GM21423 (cell line): ENCODE measurements around the gene PRKAG2.
"Not testable (repeated sequence)": the region's sequence is repeated elsewhere in the genome, so short reads cannot be mapped to it uniquely, and the experiment has no call there.

Source experiments
- ATAC-seq: cut with Tn5 transposase; IDR thresholded peaks from one replicate; pipeline ENCODE4 v1.9.1; 2021; ENCODE audit warnings: mild to moderate bottlenecking, moderate library complexity; ENCODE audit not compliant: unreplicated experiment

The PRKAG2 gene

GRCh38 chr7:151541709-151542499, 335.0 kb downstream of the PRKAG2 start:
- no peak for ATAC-seq

GRCh38 chr7:151540146-151540545, 336.8 kb downstream of the PRKAG2 start:
- ATAC-seq, result no peak

GRCh38 chr7:151539088-151539671, 337.7 kb downstream of the PRKAG2 start:
- no peak for ATAC-seq

DNA sequence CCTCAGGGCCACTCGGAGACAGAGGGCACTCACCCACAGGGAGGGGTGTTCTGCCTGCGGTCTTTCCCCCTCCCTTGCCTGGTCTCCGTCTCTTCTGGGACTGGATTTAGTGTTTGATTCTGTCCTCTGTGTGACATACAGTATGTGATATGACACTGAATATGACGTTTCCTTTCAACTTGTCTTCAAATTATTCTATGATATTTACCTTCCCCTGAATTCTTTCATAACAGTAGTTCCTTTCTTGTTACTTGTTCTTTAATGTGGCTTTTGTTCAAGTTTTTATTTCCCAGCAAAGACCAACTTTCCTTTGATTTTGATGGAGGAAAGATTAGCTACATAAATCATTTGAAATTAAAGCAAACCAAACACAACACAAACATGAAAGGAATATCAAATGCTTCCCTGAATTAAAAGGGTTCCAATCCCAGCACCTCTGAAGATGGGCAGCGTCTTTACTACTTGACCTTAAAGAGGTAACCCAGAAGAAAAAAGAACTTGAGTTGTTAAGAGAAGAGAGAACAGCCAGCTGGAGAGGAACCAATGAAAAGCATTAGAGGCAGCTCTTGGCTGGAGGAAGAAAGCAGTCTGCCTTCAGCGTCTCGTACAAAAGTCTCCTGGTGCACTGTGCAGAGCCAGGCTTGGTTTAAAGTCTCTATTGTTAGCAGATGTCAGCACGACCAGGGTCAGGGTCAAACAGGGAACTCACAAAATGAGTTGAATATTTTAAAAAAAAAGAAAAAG, 338.9 kb downstream of the PRKAG2 start:
- ATAC-seq, result no peak

DNA sequence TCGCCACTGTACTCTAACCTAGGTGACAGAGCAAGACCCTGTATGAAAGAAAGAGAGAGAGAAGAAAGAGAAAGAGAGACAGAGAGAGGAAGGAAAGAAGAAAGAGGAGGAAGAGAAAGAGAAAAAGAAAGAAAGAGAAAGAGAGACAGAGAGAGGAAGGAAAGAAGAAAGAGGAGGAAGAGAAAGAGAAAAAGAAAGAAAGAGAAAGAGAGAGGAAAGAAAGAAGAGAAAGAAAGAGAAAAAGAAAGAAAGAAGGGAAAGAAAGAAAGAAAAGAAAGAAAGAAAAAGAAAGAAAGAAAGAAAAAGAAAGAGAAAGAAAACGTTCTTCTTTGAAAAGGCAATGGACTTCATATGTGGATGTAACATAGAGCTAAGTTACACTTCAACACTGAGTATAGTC, 340.7 kb downstream of the PRKAG2 start:
- not testable (repeated sequence) for ATAC-seq

- ATAC-seq, result no peak
Observed at GRCh38 chr7:151529842-151530241, 347.1 kb downstream of the PRKAG2 start.

- no peak for ATAC-seq
Observed at GRCh38 chr7:151524845-151525244, 352.1 kb downstream of the PRKAG2 start.

DNA sequence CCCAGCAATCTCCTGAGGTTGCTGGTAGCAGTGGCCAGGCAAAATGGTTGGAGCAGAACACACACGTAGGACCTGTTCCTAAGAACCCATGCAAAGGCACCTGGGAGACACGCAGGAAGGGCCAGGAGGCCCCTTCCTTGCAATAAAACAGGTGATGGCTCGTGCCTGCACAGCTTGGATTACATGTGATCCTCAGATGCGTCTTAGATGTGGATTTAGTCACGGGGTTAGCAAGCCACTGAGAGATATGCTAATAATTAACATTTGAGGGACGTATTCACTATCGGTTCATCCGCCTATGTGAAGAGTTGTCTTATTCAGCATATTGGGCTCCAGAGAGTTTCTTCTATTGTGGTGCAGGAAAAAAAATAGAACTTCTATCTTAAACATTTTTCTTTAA, 352.6 kb downstream of the PRKAG2 start:
- ATAC-seq, result no peak

DNA sequence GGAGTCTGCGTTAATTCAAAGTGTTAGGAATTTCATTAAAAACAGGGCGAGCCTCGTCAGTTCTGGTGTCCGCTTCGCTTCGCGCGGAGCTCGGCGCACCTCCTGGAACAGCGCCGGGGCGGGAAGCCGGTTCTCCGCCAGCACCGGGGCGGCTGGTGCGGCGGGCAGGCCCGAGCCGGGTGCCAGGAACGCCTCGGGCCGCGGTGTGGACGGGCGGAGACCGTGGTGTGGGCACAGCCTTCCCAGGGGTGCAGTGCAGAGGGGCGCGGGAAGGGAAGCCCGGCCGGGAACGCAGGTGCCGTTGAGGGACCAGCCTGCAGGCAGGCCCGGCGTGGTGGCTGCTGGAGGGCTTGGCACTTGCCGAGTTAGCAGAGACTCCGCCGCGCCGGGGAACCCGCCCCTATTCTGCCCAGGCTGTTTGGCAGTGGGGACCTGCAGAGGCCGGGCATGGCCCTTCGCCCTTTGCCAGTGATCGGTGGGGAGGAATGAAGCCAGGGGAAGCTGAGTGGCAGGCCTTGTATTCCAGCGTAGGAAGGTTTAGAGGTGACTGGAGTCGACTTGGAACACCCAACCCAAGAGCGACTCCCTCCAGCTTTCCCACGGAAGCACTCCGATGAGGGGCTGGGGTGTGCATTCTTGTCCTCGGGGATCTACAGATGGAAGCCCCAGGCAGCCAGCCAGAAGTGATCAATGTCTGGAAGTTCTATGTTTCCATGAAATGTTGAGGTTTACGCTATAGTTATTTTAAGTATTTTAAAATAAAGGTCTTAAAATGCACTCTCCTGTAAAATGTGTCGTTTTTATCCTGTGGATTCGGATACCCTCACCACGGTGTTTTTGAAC, 356.3 kb downstream of the PRKAG2 start:
- peak; percentile 0 for ATAC-seq

DNA sequence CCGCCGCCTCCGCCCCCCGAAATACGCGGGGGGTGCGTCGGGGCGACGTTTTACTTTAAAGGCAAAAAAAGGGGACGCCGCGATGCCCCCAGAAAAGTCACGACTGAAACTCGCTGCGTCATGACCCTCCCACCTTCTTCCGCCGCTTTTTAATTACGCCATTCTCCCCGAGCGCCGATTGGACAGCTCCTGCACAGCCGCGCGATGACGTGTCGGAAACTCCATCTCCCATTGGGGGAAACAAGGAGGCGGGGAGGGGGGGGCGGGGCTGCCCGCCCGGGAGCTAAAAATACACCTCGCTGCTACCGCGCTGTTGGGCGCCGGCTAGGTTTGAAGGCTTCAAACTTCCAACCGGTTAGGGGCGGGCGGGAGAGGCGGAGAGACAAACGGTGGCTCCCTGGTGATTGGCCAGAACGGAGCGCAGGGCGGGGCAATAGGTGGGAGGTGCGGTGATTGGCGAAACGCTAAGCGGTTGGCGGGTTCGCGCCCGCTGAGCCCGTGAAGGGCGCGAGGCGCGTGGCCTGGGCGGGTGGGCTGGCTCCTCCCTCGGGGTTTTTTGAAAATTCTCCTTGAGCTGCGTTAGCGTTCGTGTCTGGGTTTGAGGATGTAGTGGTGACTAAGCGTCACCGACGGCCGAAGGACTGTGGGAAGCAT, 357.0 kb downstream of the PRKAG2 start, which contains the start of gene RHEB:
Gene RHEB, minus strand, starts transcription at position 131 of the 654 bp plus-strand sequence. CDS start 384 bp downstream, outside the sequence.
- ATAC-seq, result peak; percentile 76

DNA sequence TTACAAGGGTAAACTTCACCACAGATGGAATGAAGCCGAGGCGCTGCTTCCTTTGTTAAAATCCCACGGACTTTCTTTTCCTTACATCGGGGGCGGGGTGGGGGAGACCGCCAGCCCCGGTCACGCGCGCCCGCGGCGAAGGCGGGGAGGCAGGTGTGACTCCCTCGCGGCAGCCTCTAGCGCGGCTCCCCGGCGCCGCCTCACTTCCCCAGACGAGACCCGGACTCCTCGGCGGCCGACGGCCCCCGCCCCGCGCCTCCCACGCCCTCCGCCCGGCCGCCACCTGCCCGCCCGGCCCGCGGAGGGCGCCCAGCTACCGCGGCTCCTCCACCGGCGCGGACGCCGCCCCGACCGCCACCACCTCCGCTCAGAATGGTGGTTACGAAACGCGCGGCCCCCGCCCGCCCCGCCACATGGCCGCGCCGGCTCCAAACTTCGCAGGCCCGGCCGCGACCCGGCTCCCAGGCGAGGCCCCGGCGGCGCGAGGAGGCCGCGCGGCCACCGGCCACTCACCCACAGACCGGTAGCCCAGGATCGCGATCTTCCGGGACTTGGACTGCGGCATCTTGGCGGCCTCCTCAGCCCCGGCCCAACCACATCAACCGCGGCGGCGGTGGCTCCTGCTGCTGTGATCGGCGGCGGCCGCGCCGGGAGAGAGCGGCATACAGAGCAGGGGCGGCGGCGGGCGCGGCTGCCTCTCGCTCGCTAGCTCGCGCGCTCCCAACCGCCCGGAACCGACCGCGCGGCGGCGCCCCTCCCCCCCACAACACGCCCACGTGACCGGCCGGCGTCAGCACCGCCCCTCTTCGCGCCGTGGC, 357.8 kb downstream of the PRKAG2 start:
- ATAC-seq, result peak; percentile 38

DNA sequence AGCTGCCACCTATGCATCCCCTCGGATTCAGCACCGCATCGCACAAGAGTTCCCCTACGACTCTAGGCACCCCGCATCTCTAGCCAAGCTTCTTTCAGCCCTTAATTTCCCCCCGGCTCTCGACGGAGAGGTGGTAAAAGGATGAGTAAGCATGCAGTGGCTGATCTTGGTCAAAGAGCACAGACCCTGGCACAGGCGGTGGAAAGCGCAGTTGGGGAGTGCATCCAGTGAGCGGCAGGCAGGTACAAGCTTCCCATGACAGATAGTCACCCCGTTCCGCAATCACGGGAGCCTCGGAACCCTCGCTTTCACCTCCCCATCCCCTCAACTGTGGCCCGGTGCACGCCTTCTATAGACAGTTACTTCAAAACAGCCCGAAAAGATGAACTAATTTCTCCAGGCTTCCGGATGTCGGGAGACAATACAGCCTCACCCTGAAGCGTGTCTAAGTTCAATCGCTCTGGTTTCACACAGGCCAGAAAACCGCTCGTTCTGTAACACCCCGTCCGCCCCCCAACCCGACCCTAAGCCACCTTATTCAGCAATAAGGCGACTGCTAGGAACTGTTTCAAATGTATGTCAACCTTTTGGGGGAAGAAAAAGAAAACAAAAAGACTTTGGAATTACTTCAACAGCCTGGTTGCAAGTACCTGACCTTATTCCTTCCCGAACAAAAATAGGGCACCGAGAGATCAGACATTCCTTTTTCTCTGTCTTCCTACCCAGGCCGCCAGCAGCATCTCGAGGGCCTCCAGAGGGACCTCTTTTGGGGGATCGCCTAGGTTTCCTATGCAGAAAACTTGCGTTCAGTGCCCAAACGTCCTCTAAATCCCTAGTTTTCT, 358.6 kb downstream of the PRKAG2 start:
- no peak for ATAC-seq

GRCh38 chr7:151517601-151518104, 359.3 kb downstream of the PRKAG2 start:
- ATAC-seq, result no peak

DNA sequence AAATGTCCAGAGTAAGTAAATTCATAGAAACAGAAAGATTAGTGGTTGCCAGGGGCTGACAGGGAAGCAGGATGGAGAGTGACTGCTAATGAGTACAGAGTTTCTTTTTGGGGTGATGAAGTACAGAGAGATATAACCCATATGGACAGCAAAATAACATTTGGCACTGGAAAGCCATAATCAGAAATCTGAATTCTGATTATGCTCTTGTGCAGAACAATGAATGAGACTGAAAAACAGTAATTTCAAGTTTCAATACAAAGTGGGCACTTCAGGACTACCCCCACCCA, 361.7 kb downstream of the PRKAG2 start:
- no peak for ATAC-seq

GRCh38 chr7:151514461-151515275, 362.2 kb downstream of the PRKAG2 start:
- no peak for ATAC-seq

- ATAC-seq, result no peak
Observed at GRCh38 chr7:151513133-151513532, 363.8 kb downstream of the PRKAG2 start.

- no peak for ATAC-seq
Observed at GRCh38 chr7:151512353-151512752, 364.6 kb downstream of the PRKAG2 start.

- no peak for ATAC-seq
Observed at GRCh38 chr7:151511946-151512345, 365.0 kb downstream of the PRKAG2 start.
